ENCODE data around the gene C16orf89.

GRCh38 chr16:5064915-5065314 is 841 bp downstream of the C16orf89 start:
- no peak for TF ChIP-seq CTCF (IDR thresholded peaks at IDR 0.05)
- no peak for TF ChIP-seq EZH2 (IDR thresholded peaks at IDR 0.05; ENCODE audit: borderline replicate concordance, insufficient read depth, low read depth, low read length, poor library complexity, severe bottlenecking)

All from B cell (primary cell).